Activated B cell treated with CpG ODN at 0.5 μM for 24 hours (primary cell): Measurements from ENCODE around the gene PTPRC. TPM values are rescaled to one million over a fixed set of nuclear protein-coding genes. Genes with fewer than 3 reads are reported as not detected.
A peak's percentile ranks its signal among the peaks of the same experiment; 100 is the strongest.

Experiments
- ATAC-seq: fragments of 200-7000 bp; cut with Tn5 transposase; one replicate; pipeline ENCODE4 v1.10.0; 2021; ENCODE audit warnings: low read depth, mild to moderate bottlenecking, moderate library complexity
- CTCF ChIA-PET: fragments of 350-600 bp; sonication (Branson Sonifier 250); formaldehyde crosslinking; loops from one replicate; lab custom pipeline; 2021; ENCODE audit warnings: antibody characterized with exemption; lab: Charles Lee
- POLR2A ChIA-PET: fragments of 350-600 bp; sonication (Branson Sonifier 250); formaldehyde crosslinking; loops from one replicate; lab custom pipeline; 2021; ENCODE audit warnings: antibody characterized with exemption; lab: Charles Lee
- DNase-seq: peaks from one replicate; pipeline ENCODE4 v3.0.0; 2022
- H3K27ac Mint-ChIP-seq: one replicate; pipeline ENCODE4 v1.8.0; 2020; ENCODE audit warnings: mixed read lengths
- H3K27me3 Mint-ChIP-seq: one replicate; pipeline ENCODE4 v1.8.0; 2021; ENCODE audit warnings: mixed read lengths
- H3K36me3 Mint-ChIP-seq: one replicate; pipeline ENCODE4 v1.8.0; 2021; ENCODE audit warnings: low read depth, mixed read lengths
- H3K4me1 Mint-ChIP-seq: one replicate; pipeline ENCODE4 v1.8.0; 2021; ENCODE audit warnings: mixed read lengths
- H3K4me3 Mint-ChIP-seq: one replicate; pipeline ENCODE4 v1.8.0; 2020; ENCODE audit warnings: mild to moderate bottlenecking, mixed read lengths
- H3K9me3 Mint-ChIP-seq: one replicate; pipeline ENCODE4 v1.8.0; 2020; ENCODE audit warnings: mixed read lengths
- intact Hi-C: fragments of 100-400 bp; cut with micrococcal nuclease; formaldehyde crosslinking; loops from one replicate; pipeline ENCODE4 v1.15.1; 2024
- total RNA-seq: library from RNA; stranded (reverse); gene quantifications from 2 replicates; pipeline ENCODE4 v1.2.3, GENCODE V29; 2022
- TF ChIP-seq, protein P1 (sequence below): fragments of 200-600 bp; IDR thresholded peaks from one replicate; pipeline ENCODE4 v1.8.0; 2022; ENCODE audit warnings: antibody characterized with exemption, mild to moderate bottlenecking

The PTPRC gene
- total RNA-seq, 1 donor from 2014 or later, result 506 TPM

DNA sequence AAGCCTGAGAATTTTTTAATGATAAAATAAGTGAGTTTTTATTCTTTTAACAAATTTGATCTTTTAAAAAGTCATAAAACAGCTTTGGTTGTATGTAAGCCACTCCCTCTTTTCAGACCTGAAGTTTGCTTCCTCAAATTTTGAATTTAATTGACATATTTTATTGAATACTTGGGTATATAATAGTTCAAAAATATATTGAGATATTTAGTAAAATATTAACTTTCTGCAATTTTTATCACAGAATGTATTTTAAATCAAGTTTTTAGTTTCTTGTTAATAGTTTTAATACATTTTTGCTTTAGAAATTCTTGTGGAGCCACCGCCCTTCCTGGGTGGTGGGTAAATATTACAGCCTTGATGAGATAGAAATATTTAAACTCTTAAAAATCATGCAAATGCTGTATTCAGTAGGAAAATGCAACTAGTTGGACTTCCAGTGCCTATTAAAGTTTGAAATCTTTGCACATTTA is 867 bp downstream of the PTPRC start:
- Mint-ChIP-seq H3K9me3 (no peaks in the 10 kb centered on the region), H3K27ac (peak overlapping the region; percentile 95), H3K4me3 (peak overlapping the region; percentile 87), H3K4me1 (peaks cover 67% of the 10 kb centered on the region), H3K27me3 (no peaks in the 10 kb centered on the region), H3K36me3 (peaks cover 38% of the 10 kb centered on the region)
- DNase-seq (no peak), ATAC-seq (no peak)
- ChIA-PET CTCF (interaction anchor here (0.9 to 4.7 kb wide), 6 partner anchors 17 to 95 kb away, joined by 3 to 46 read pairs (median 4); no protein-coding TSS in a partner anchor), POLR2A (interaction anchor here (0.5 to 11.9 kb wide), 16 partner anchors 10 to 119 kb away, joined by 3 to 307 read pairs (median 9); no protein-coding TSS in a partner anchor)
- TF ChIP-seq, protein P1, sequence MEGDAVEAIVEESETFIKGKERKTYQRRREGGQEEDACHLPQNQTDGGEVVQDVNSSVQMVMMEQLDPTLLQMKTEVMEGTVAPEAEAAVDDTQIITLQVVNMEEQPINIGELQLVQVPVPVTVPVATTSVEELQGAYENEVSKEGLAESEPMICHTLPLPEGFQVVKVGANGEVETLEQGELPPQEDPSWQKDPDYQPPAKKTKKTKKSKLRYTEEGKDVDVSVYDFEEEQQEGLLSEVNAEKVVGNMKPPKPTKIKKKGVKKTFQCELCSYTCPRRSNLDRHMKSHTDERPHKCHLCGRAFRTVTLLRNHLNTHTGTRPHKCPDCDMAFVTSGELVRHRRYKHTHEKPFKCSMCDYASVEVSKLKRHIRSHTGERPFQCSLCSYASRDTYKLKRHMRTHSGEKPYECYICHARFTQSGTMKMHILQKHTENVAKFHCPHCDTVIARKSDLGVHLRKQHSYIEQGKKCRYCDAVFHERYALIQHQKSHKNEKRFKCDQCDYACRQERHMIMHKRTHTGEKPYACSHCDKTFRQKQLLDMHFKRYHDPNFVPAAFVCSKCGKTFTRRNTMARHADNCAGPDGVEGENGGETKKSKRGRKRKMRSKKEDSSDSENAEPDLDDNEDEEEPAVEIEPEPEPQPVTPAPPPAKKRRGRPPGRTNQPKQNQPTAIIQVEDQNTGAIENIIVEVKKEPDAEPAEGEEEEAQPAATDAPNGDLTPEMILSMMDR, result no peak
- intact Hi-C loops, result loop anchor here (1.0 kb wide), 5 partner anchors 18 to 116 kb away; no protein-coding TSS in a partner anchor

DNA sequence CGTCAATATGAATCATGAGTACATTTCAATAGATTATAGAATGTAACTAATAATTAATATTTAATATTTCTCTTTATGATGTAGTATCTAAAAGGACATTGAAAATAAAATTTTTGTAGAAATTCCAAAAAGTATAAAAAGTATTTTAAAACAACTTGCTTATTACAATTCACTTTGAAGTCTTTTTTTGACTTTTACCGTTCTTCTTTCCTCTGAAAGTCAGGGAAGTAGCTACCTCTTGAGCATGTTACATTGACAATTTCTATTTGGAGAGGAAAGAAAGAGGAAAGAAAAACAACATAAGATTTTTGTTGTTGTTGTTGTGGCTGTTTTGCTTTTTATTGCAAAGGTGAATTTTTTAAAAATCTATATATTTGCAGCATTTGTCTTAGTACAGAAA is 1.3 kb downstream of the PTPRC start:
- H3K36me3 Mint-ChIP-seq, result peaks cover 41% of the 10 kb centered on the region
- no peak for ATAC-seq
- H3K27ac Mint-ChIP-seq, result peak overlapping the region; percentile 95
- H3K27me3 Mint-ChIP-seq, result no peaks in the 10 kb centered on the region
- TF ChIP-seq, protein P1, result no peak
- no peak for DNase-seq
- POLR2A ChIA-PET, result interaction anchor here (1.1 to 11.9 kb wide), 8 partner anchors 10 to 42 kb away, joined by 3 to 307 read pairs (median 30); no protein-coding TSS in a partner anchor
- CTCF ChIA-PET, result interaction anchor here (0.9 to 4.7 kb wide), 5 partner anchors 18 to 96 kb away, joined by 3 to 46 read pairs (median 3); no protein-coding TSS in a partner anchor
- peaks cover 70% of the 10 kb centered on the region for H3K4me1 Mint-ChIP-seq
- no peaks in the 10 kb centered on the region for H3K9me3 Mint-ChIP-seq
- peak overlapping the region; percentile 87 for H3K4me3 Mint-ChIP-seq
- intact Hi-C loops, result no loop called here

DNA sequence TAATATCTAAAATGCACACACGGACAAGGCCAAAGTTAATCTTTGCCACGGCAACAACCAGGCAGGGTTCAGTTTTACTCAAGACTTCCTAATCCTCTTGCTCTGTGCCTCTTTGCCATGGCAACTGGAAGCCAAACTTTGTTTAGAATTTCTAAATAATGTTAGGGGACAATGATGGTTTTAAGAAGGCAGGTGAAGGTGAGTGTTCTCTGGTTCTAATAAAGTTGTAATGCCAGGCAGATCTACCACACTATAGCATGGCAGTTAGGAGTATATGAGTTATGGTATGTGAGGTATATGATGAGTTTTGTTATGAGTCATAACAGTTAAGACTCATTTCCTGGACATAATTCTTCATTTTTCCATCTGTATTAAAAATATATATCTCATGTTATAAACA is 2.7 kb downstream of the PTPRC start:
- intact Hi-C loops, result loop anchor here (1.0 kb wide), 2 partner anchors 10 to 15 kb away; no protein-coding TSS in a partner anchor
- Mint-ChIP-seq H3K27me3 (no peaks in the 10 kb centered on the region), H3K4me3 (peak overlapping the region; percentile 81), H3K27ac (peak overlapping the region; percentile 82), H3K9me3 (no peaks in the 10 kb centered on the region), H3K4me1 (peaks cover 69% of the 10 kb centered on the region), H3K36me3 (peaks cover 48% of the 10 kb centered on the region)
- no peak for DNase-seq
- ChIA-PET CTCF (no interaction called here), POLR2A (interaction anchor here (0.9 to 1.7 kb wide), 4 partner anchors 10 to 41 kb away, joined by 3 to 6 read pairs (median 4); no protein-coding TSS in a partner anchor)
- peak; percentile 22 for ATAC-seq
- TF ChIP-seq, protein P1, result no peak

DNA sequence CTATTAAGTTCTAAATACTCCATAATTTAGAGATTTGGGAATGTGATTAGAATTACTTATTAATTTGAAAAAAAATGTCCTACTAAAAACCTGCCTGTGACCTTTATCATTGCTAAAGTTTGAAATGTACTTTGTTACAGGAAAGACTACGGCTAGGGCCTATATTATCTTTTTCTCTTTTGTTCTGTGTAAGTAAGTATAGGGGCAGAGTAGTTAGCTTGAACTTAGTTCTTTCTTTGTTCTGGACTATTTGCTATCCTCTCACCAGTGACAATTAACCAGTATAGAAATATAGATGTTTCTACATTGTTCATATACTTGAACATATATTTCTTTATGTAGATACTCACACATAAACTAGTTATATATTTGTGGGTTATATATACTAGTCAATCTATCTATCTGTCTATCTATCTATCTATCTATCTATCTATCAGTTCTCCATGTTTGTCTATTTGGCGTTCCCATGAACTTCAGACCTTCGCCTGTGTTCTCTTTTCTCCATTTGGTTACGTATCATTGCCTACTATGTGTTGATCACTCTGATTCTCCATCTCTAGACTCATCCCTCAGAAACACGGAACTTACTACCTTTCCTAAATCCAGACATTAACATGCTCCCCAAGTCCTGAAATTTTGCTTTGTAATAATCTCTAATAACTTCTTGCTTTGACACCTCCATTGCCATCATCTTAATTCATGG is 3.3 kb downstream of the PTPRC start:
- CTCF ChIA-PET, result interaction anchor here (0.9 kb wide), 1 partner anchor 21 kb away, joined by 3 read pairs; no protein-coding TSS in a partner anchor
- intact Hi-C loops, result loop anchor here (1.0 kb wide), 2 partner anchors 9 to 14 kb away; no protein-coding TSS in a partner anchor
- Mint-ChIP-seq H3K36me3 (peaks cover 54% of the 10 kb centered on the region), H3K4me1 (peaks cover 69% of the 10 kb centered on the region), H3K4me3 (peak overlapping the region; percentile 81), H3K27ac (peak overlapping the region; percentile 82), H3K27me3 (no peaks in the 10 kb centered on the region), H3K9me3 (no peaks in the 10 kb centered on the region)
- ATAC-seq (no peak), DNase-seq (no peak)
- TF ChIP-seq, protein P1, result no peak
- POLR2A ChIA-PET, result interaction anchor here (0.6 to 1.7 kb wide), 8 partner anchors 9 to 43 kb away, joined by 3 to 6 read pairs (median 4); no protein-coding TSS in a partner anchor
